HCT116 (cell line): Measurements from ENCODE around the gene BRAT1.
A peak's percentile ranks its signal among the peaks of the same experiment; 100 is the strongest.

Source experiments
- ATF3 ChIP-seq: IDR thresholded peaks from 2 replicates; pipeline ENCODE4 v1.6.1; 2012
- CTCF ChIP-seq, 3 experiments: fragments of 200-600 bp in 1 of 3; sonication (generic) in 1 of 3; IDR thresholded peaks in 2 of 3; conservative IDR thresholded peaks in 1 of 3; 2 replicates each; pipeline ENCODE4 v1.5.1; 2012 to 2017; ENCODE audit warnings: low read depth in 2 of 3, low read length in 2 of 3, antibody characterized with exemption in 1 of 3, borderline replicate concordance in 1 of 3, control low read depth in 1 of 3, mild to moderate bottlenecking in 1 of 3, mixed read lengths in 1 of 3, mixed run types in 1 of 3, moderate library complexity in 1 of 3; ENCODE audit not compliant: insufficient read depth in 1 of 3
- EZH2 ChIP-seq: fragments of 200-600 bp; sonication (generic); IDR thresholded peaks from 2 replicates; pipeline ENCODE4 v1.6.1; 2017; ENCODE audit warnings: antibody characterized with exemption, mixed run types
- MAX ChIP-seq: IDR thresholded peaks from 2 replicates; pipeline ENCODE4 v1.6.1; 2012
- POLR2AphosphoS5 ChIP-seq: IDR thresholded peaks from 2 replicates; pipeline ENCODE4 v1.6.1; 2011; ENCODE audit warnings: mild to moderate bottlenecking, low read depth, low read length, moderate library complexity
- REST ChIP-seq: IDR thresholded peaks from 2 replicates; pipeline ENCODE4 v1.6.1; 2012; ENCODE audit warnings: low read depth
- YY1 ChIP-seq: IDR thresholded peaks from 2 replicates; pipeline ENCODE4 v1.6.1; 2011; ENCODE audit warnings: low read length, low read depth, moderate library complexity, mild to moderate bottlenecking; ENCODE audit not compliant: insufficient replicate concordance; ENCODE audit errors: extremely low read depth

GRCh38 chr7:2572101-2572842 lies 16.9 kb upstream of the BRAT1 start:
- TF ChIP-seq CTCF (IDR thresholded peaks at IDR 0.05 in 2 of 3, conservative IDR thresholded peaks at IDR 0.05 in 1 of 3; ENCODE audit: borderline replicate concordance in 1 of 3, insufficient read depth in 1 of 3, low read depth in 2 of 3, low read length in 2 of 3) = no peak
- no peak for TF ChIP-seq POLR2AphosphoS5
- no peak for TF ChIP-seq REST
- no peak for TF ChIP-seq YY1
- peak; percentile 86; the same call in 1 of the 2 replicates for TF ChIP-seq MAX
- TF ChIP-seq EZH2 = no peak
- TF ChIP-seq ATF3 = no peak
